ENCODE data around the gene VSIG10.

VSIG10 gene

GRCh38 chr12:118055865-118056773 is 47.7 kb downstream of the VSIG10 start:
- no peak for TF ChIP-seq NFIC (IDR thresholded peaks at IDR 0.05)

- TF ChIP-seq CREB1 (IDR thresholded peaks at IDR 0.05; ENCODE audit: low read depth) (no peak), EP300 (IDR thresholded peaks at IDR 0.05; ENCODE audit: borderline replicate concordance) (no peak), NFIC (IDR thresholded peaks at IDR 0.05) (no peak), RAD21 (IDR thresholded peaks at IDR 0.05; ENCODE audit: low read depth) (peak; percentile 31; the same call in 1 of the 2 replicates), TCF12 (IDR thresholded peaks at IDR 0.05; ENCODE audit: low read depth) (no peak), TAF1 (IDR thresholded peaks at IDR 0.05; ENCODE audit: low read depth) (no peak)
Observed at GRCh38 chr12:118055144-118055557, 48.7 kb downstream of the VSIG10 start.

GRCh38 chr12:118053071-118053985 is 50.5 kb downstream of the VSIG10 start:
- TF ChIP-seq TAF1 (IDR thresholded peaks at IDR 0.05; ENCODE audit: low read depth) (no peak), MAX (IDR thresholded peaks at IDR 0.05) (no peak), RAD21 (IDR thresholded peaks at IDR 0.05; ENCODE audit: low read depth) (no peak), NFIC (IDR thresholded peaks at IDR 0.05) (no peak), FOXM1 (IDR thresholded peaks at IDR 0.05; ENCODE audit: borderline replicate concordance, low read depth) (no peak), REST (IDR thresholded peaks at IDR 0.05; ENCODE audit: low read depth) (no peak), CREB1 (IDR thresholded peaks at IDR 0.05; ENCODE audit: low read depth) (no peak), EP300 (IDR thresholded peaks at IDR 0.05; ENCODE audit: borderline replicate concordance) (no peak), USF1 (IDR thresholded peaks at IDR 0.05) (no peak), TCF12 (IDR thresholded peaks at IDR 0.05; ENCODE audit: low read depth) (no peak), YY1 (IDR thresholded peaks at IDR 0.05; ENCODE audit: low read depth) (no peak), EGR1 (IDR thresholded peaks at IDR 0.05) (no peak), ZBTB7A (IDR thresholded peaks at IDR 0.05; ENCODE audit: low read depth) (no peak), CEBPB (IDR thresholded peaks at IDR 0.05) (no peak), TEAD4 (IDR thresholded peaks at IDR 0.05) (no peak)

GRCh38 chr12:118052324-118053070 is 51.3 kb downstream of the VSIG10 start:
- no peak for TF ChIP-seq REST (IDR thresholded peaks at IDR 0.05; ENCODE audit: low read depth)
- no peak for TF ChIP-seq TCF12 (IDR thresholded peaks at IDR 0.05; ENCODE audit: low read depth)
- TF ChIP-seq MAX (IDR thresholded peaks at IDR 0.05): 0 out of 2 replicates have a peak, but pooled peaks have one; percentile 20
- TF ChIP-seq RAD21 (IDR thresholded peaks at IDR 0.05; ENCODE audit: low read depth): no peak
- peak; percentile 3; the same call in 1 of the 2 replicates for TF ChIP-seq USF1 (IDR thresholded peaks at IDR 0.05)
- peak; percentile 91 for TF ChIP-seq CEBPB (IDR thresholded peaks at IDR 0.05)
- TF ChIP-seq EP300 (IDR thresholded peaks at IDR 0.05; ENCODE audit: borderline replicate concordance): peak; percentile 43; the same call in 1 of the 2 replicates
- peak; percentile 91 for TF ChIP-seq TEAD4 (IDR thresholded peaks at IDR 0.05)
- peak; percentile 46; the same call in 1 of the 2 replicates for TF ChIP-seq NFIC (IDR thresholded peaks at IDR 0.05)

Data from Ishikawa (cell line).